K562 (cell line): Measurements from ENCODE around the gene FAM53C. TPM values are rescaled to one million over a fixed set of nuclear protein-coding genes. Genes with fewer than 3 reads are reported as not detected.

Source experiments
- CEBPB ChIP-seq: fragments of 450-650 bp; IDR thresholded peaks from 2 replicates; pipeline ENCODE4 v1.6.1; 2016; ENCODE audit warnings: missing genetic modification characterization, missing compliant biosample characterization
- CTCF ChIP-seq, 3 experiments: IDR thresholded peaks in 2 of 3; conservative IDR thresholded peaks in 1 of 3; 2 replicates each; pipeline ENCODE4 v1.5.1; 2011 to 2012; ENCODE audit warnings: low read length in 3 of 3, mild to moderate bottlenecking in 3 of 3, control low read depth in 2 of 3, improper control_type of control experiment in 1 of 3, inconsistent platforms in 1 of 3, low read depth in 1 of 3, mixed read lengths in 1 of 3, moderate library complexity in 1 of 3; ENCODE audit not compliant: insufficient read depth in 2 of 3
- GTF2B ChIP-seq: IDR thresholded peaks from 2 replicates; pipeline ENCODE4 v1.6.1; 2011; ENCODE audit not compliant: insufficient read length; ENCODE audit errors: extremely low read depth
- MIER1 ChIP-seq: fragments of 450-650 bp; IDR thresholded peaks from 2 replicates; pipeline ENCODE4 v1.6.1; 2016; ENCODE audit warnings: antibody characterized with exemption, mild to moderate bottlenecking, low read depth
- ZNF318 ChIP-seq, 2 experiments: fragments of 450-650 bp; IDR thresholded peaks; 2 replicates each; pipeline ENCODE4 v1.6.1; 2016; ENCODE audit warnings: mild to moderate bottlenecking in 2 of 2, borderline replicate concordance in 1 of 2, low read depth in 1 of 2, moderate library complexity in 1 of 2
- ZNF507 ChIP-seq: conservative IDR thresholded peaks from 2 replicates; pipeline ENCODE4 v1.6.1; 2017; ENCODE audit warnings: missing genetic modification characterization, missing compliant biosample characterization
- ZNF695 ChIP-seq: fragments of 450-650 bp; formaldehyde crosslinking; IDR thresholded peaks from 2 replicates; pipeline ENCODE4 v1.4.0; 2020; ENCODE audit warnings: mild to moderate bottlenecking, moderate library complexity
- polyA plus RNA-seq, 8 experiments: library from polyadenylated mRNA; depleted of rRNA in 4 of 8; stranded (reverse) in 5 of 8; unstranded in 3 of 8; fragments of >200 nt; fragmentation: Nextera tagmentation in 2 of 8; fragmentation: Illumina TruSeq in 1 of 8; extraction: Ambion mirVana in 2 of 8; extraction: Trizol in 1 of 8; gene quantifications; 2 replicates each; pipeline versions ENCODE4 v1.2.1 to v1.2.3, GENCODE V29; 2011 to 2014; ENCODE audit warnings: inconsistent platforms in 1 of 8, missing spikeins in 1 of 8
- total RNA-seq, 7 experiments: library from RNA; depleted of rRNA in 6 of 7; stranded (reverse); fragments of >200 nt in 6 of 7; fragmentation: Illumina TruSeq in 2 of 7; extraction: Trizol in 2 of 7; gene quantifications; 2 replicates each; pipeline versions ENCODE4 v1.2.1 to v1.2.3, GENCODE V29; 2011 to 2021; ENCODE audit warnings: low replicate concordance in 1 of 7

The FAM53C gene
- total and polyA plus RNA-seq, 9 of the 15 experiments (the other 6 are each of a cell fraction or from before 2014, with no cell fraction given): 9.7 to 38.5 (median 25.2) TPM

- TF ChIP-seq ZNF318 (IDR thresholded peaks at IDR 0.05; ENCODE audit: borderline replicate concordance in 1 of 2, low read depth in 1 of 2): no peak
- TF ChIP-seq ZNF507: no peak
- no peak for TF ChIP-seq CTCF (IDR thresholded peaks at IDR 0.05 in 2 of 3, conservative IDR thresholded peaks at IDR 0.05 in 1 of 3; ENCODE audit: insufficient read depth in 2 of 3, low read depth in 1 of 3, low read length in 3 of 3)
- 0 out of 2 replicates have a peak, but pooled peaks have one; percentile 31 for TF ChIP-seq ZNF695
- no peak for TF ChIP-seq MIER1
- no peak for TF ChIP-seq CEBPB
- no peak for TF ChIP-seq GTF2B
Measured at GRCh38 chr5:138331449-138332368, 6.4 kb upstream of the FAM53C start, which contains the start of gene CDC25C (continued).
